ENCODE measurements around the gene ACTA2. TPM values are rescaled to one million over a fixed set of nuclear protein-coding genes. Genes with fewer than 3 reads are reported as not detected.

ACTA2 gene
- 466 and 649 TPM in 2 replicates for total RNA-seq

GRCh38 chr10:88952647-88953111 lies at the start of gene ACTA2:
TSS of gene ACTA2 (minus strand) at chr10:88952773. CDS start at chr10:88948930, 3,843 bp downstream.

GRCh38 chr10:88990384-88991160 lies 38.0 kb upstream of the ACTA2 start, which contains the start of gene FAS:
TSS of gene FAS (plus strand) at chr10:88990798. CDS start at chr10:88990877, 79 bp downstream.

Other genes with a start within 250 kb of the ACTA2 start
- gene LIPK, start 246.5 kb downstream of the ACTA2 start, total RNA-seq, result not detected in 2 replicates
- gene LIPN, start 192.8 kb downstream of the ACTA2 start, total RNA-seq, result not detected in 2 replicates
- not detected in 2 replicates for gene LIPM, start 150.0 kb downstream of the ACTA2 start, total RNA-seq
- 1.3 and 3.1 TPM in 2 replicates for gene ANKRD22, start 100.9 kb downstream of the ACTA2 start, total RNA-seq
- gene STAMBPL1, start 72.5 kb downstream of the ACTA2 start, total RNA-seq, result 13.9 and 23.8 TPM in 2 replicates
- gene FAS, start 38.0 kb upstream of the ACTA2 start, total RNA-seq, result 21.3 and 36.0 TPM in 2 replicates

All from cardiac atrium fibroblast (primary cell).